HG03135 (cell line): ENCODE measurements around the gene FOXO4.

Experiments used
- ATAC-seq: cut with Tn5 transposase; IDR thresholded peaks from one replicate; pipeline ENCODE4 v1.9.1; 2021; ENCODE audit warnings: mild to moderate bottlenecking, moderate library complexity; ENCODE audit not compliant: unreplicated experiment

The FOXO4 gene

DNA sequence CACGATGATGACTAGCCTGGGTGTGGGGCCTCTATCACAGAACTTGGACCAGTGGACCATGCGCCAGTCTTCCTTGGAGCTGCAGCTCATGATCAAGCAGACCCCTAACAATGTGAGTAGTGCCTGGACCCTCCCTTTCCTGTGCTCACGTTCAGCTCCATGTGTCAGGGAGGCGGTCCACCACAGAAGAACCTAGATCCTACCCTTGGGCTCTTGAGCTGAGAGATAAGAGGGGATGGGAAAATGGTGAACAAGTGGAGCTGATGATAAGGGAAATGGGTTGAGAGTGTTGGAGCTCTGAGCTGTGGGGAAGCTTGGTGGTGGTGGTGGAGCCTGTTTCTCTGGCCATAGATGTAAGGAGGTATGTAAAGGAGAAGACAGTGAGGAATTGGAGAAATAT is 35.9 kb downstream of the FOXO4 start:
- ATAC-seq: no peak

DNA sequence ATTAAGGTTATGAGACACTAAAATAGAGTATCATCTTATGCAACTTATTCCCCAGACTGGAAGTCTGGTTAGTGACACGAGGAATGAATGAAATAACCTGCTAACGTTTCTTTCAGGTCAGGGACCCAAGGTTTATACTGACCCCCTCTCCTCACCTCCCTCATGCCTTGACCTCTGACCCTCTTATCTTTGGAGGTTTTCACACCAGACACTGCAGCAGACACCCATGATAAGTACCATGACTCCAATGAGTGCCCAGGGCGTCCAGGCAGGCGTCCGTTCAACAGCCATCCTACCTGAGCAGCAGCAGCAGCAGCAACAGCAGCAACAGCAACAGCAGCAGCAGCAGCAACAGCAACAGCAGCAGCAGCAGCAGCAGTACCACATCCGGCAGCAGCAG is 44.8 kb downstream of the FOXO4 start:
- ATAC-seq: no peak

- ATAC-seq: no peak
Observed at GRCh38 chrX:71143508-71143907, 47.9 kb downstream of the FOXO4 start.

DNA sequence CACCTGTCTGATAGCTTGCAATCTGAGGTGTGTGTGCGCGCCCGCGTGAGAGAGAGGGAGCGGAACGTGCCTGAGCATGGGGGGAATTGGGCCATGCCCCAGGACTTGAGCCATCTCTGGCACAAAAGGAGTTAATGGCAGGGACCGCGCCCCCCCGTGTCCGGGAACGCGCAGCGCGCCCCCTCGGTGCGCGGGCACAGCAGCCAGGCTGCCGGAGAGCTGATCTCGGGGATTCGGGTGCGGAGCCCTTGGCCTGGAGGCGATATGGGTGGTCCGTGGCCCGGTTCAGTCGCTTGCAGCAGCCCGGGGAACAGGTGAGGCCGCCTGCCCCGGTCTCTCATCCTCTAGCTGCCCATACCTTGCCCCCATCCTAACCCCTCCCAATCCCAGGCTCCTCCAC is 49.0 kb downstream of the FOXO4 start, which contains the start of gene NLGN3:
TSS of gene NLGN3 (plus strand) at position 191 of the 400 bp plus-strand sequence. CDS start 2,909 bp downstream, outside the sequence.
- ATAC-seq: no peak

DNA sequence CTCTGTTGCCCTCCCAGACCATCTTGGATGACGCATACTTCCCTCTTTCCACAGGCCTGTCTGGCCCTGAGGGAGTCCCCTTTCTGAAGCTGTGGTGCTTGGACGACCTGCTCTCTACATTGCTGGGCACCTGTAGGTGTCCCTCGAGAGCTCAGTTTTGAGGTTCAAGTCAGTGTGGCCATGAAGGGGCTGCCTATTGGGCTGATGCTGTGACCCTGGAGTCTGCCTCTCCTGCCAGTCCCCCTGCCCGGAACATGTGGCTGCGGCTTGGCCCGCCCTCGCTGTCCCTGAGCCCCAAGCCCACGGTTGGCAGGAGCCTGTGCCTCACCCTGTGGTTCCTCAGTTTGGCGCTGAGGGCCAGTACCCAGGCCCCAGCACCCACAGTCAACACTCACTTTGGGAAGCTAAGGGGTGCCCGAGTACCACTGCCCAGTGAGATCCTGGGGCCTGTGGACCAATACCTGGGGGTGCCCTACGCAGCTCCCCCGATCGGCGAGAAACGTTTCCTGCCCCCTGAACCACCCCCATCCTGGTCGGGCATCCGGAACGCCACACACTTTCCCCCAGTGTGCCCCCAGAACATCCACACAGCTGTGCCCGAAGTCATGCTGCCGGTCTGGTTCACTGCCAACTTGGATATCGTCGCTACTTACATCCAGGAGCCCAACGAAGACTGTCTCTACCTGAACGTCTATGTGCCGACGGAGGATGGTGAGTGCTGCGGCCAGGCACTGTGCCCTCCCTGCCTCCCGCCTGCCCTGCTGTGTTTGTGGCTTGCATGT is 52.0 kb downstream of the FOXO4 start:
- no peak for ATAC-seq

- ATAC-seq: no peak
Observed at GRCh38 chrX:71148278-71148663, 52.6 kb downstream of the FOXO4 start.

- ATAC-seq: no peak
Observed at GRCh38 chrX:71151366-71151765, 55.7 kb downstream of the FOXO4 start.
